Stimulated activated CD8-positive, alpha-beta memory T cell treated with anti-CD3 and anti-CD28 coated beads, Interleukin-7, amount 100 ng/mL, for 24 hours (primary cell): Measurements from ENCODE around the gene EGLN1.

Experiments
- DNase-seq: peaks from one replicate; pipeline ENCODE4 v3.0.0-alpha.2; 2020; ENCODE audit warnings: low read depth

The EGLN1 gene

DNA sequence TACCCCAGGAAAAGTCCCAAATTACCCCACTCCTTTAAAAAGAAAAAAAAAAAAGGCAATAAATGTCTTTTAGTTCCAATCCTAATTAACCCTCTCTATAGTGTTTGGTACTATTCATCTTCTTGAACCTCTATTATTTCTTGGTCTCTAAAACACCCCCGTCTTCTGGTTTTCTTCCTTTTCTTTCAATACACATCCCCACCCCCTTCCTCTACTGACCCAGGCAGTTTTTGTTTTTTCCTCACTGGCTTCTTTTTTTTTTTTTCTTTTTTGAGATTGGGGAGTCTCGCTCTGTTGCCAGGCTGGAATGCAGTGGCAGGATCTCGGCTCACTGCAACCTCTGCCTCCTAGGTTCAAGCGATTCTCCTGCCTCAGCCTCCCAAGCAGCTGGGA, 26.1 kb downstream of the EGLN1 start:
- no peak for DNase-seq

DNA sequence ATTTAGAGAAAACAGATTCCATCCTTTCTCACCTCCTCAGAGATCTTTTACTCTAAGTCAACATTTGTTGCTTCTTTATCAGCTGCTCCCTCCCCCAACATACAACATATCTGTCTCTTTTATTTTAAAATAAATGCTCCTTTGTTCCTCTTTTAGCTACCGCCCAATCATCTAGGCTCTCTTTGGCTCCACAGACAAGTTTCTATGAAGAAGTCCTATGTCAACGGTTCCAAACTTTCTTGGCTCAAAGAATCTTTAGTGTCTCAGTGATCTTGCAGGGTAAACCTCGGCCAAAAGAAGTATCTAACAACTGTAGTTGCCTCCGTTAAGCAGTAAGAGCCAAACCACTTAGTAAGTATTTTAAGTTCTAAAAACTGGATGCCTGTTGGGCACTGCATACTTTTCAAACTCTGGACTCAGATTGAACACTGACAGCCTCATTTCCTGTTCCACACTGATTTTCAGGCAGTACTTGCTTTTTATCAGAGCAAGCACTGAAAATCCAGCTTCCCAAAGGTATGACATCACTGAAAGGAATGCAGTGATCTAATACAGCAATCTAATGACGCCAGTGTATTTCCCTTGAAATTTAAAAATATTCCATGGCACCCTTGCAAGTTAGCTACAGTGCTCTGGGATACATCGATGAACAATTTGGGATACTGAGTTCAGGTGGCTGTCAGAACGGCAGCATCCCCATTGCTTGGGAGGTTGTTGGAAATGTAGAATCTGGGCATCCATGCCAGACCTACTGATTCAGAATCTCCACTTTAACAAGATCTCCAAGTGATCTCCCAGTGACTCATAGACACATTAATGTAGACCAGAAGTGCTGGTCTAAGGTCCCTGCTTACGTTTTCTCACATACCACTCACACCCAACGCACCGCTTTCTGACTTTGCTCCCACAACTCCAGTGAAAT, 26.8 kb downstream of the EGLN1 start:
- DNase-seq: no peak

DNA sequence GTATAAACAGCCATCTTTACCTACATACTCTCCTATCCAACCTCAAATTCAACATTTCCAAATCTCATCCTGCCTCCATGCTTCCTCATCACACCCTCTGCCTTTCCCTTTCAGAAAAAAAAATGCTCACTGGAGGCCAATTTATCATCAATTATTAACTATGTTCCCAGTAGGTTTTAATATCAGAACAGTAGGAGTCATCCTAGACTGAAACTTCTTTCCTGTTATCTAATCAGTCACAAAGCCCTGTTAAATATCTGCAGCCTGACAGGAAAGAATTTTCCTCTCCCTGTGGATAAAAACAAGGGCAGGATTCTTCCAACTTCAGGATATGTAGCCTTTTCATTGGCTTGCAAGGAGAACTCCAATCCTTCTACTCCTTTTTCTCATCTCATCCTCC, 28.4 kb downstream of the EGLN1 start:
- DNase-seq: no peak

DNA sequence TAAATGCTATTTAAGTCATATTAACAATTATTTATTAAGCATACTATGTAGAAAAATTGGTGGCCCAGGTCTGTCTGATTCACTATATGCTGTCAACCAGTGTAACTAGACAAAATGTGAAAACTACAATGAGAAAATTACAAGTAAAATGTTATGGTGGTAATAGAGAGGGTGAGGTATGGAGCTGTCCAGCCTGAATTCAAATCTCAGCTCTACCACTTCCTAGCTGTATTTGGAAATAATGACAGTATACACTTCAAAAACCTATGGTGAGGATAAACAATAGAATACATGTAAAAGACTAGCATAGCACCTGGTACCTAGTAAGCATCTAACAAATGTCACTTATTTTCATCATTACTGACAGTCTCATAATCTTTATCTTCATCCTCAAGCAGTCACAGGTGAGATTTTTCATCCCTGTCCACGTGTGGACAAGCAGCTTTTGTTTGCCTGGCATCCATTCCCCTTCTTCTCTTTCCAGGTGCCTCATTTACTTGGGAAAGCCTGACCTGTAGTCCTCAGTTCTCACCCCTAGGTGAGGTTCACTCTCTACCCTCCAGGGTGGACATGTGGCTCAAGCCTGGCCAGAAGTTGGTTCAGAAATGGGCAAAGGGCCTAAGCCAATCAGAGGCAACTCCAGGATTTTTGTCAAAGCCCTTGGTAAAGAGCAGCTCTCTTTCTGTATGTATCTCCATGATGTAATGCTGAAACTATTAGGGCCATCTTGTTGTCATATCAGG, 29.5 kb downstream of the EGLN1 start:
- DNase-seq: no peak

DNA sequence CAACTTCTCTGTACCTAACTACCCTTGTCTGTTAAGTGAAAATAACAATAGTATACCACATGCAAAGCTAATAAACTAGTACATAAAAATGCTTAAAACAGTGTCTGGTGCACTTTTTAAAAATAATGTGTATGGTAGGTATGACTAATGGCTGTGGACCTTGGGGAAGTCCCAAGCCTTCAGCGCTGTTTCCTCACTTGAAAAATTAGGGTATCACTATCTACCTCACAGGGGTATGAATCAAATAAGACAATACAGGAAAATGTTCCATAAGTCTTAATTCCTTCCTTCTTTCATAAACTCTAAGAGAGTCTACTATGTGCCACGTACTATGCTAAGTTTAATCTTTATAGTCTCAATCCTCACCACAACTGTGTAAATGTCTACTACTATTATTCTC, 32.0 kb downstream of the EGLN1 start:
- no peak for DNase-seq

DNA sequence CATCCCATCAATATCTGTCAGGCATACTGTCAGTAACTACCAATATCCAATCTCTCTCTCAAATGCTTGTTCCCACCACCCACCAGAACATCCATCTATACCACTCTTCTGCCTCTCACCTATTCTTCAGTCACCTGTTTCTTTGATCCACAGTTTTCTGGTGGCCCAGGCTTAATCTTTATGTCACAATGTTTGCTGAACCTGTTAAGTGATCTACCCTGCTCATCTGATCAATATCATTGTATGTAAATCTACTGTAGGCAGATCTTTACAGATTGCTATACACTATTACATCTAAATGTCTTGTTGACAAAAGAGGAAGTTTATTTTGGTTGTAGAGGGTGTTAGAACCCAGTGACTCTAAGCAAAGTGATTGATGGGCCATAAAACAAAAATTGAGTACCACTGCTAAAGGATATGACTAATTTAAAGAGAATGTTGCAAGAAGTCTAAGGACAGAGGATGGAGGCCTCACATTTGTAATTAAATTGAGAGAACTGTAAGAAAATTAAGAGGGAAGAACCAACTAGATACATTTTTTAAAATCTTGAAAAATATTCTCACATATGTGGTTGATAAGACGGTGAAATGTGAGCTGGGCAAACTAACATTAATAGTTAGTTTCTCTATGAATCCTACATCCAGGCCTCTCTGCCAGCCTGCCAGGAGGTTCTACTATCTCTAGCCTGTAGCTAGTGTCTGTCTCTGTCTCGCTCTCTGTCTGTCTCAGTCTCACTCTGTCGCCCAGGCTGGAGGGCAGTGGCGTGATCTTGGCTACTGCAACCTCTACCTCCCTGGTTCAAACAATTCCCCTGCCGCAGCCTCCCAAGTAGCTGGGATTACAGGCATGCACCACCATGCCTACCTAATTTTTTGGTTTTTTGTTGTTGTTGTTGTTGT, 34.1 kb downstream of the EGLN1 start:
- no peak for DNase-seq

DNA sequence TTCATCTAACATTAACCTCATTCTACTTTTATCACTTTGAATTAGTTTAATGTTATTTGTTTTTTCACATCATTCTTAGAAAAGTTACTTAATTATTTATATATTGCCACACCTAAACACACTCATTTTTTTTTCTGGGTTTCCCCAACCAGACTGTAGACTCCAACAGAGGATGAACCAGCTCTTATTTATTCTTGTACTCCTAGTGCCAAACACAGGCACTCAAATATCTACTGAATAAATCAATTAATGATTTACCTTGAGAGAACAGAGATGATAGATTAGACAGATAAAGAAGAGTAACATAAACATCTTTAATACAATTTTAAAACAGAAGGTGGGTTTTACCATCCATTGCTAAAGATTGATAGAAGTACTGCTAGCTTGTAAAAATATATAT, 35.6 kb downstream of the EGLN1 start:
- no peak for DNase-seq

DNA sequence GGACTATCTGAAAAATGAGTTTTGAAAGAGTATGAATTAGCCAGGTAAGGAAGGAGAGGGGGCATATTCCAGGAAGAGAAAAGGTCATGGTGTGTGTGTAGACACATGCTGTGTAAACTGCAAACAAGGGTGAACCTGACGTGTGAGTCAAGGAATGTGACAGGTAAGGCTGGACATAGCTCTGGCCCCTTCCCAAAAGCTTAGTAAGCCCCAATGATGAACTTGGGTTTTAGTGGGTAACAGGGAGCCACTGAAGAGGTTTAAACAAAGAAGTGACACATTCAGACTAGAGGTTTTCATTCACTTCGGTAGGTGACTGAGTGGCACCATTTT, 36.7 kb downstream of the EGLN1 start:
- DNase-seq: no peak

DNA sequence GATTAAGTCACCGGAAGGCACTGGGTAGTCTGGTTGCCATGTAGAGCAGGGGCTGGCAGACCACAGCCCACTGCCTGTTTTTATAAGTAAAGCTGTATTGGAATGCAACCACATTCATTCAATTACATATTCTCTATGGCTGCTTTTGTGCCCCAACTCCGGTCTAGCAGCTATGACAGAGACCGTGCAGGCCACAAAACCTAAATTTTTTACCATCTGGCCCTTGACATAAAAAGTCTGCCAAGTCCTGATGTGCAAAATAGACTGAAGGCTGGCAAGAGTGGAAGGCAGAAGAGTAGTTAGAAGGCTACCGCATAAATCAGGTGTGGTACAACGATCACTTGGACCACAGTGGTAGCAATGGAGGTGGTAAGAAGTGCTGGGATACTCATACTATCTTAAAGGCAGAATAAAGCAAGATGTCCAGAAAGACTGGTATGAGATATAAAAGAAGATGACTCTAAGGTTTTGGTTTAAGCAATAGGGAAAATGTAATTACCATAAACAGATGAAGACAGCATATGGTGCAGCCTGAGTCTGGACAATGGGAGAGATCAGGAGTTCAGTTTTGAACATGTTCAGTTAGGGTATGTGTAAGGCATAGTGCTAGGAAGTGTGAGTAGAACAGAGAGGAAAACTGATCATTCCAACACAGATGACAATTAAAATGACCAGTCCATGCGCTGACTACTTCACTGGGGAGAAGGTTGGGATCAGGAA, 37.2 kb downstream of the EGLN1 start:
- DNase-seq: no peak

DNA sequence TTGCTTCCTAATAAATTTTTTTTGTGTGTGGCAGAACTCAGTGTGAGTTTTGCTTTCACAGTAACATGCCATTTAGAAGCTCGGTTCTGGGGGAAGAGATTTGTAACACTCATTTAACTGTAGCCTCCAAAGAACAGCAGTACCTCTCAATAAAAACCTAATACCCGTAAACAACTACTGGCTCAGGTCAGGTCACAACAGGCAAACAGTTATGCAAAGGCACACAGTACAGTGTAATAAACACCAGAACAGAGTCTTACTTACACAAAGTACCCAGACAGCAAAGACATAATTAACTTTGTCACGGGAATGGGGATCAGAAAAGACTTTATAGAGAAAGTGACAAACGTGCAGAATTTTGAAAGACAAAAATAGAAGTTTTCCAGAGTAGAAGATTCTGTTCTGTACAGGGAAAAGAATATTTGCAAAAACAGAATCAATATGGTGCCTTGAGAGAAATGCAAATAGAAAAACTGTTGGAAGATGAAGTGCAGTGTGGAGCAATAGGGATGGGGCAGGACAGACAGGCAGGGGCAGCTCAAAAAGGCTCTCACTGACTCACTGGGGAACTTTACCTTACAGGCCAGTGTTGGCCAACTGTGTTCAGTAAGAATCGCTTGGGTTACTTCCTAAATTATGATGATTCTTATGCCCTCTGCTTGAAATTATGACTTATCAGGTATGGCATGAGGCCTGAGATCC, 38.8 kb downstream of the EGLN1 start:
- no peak for DNase-seq

DNA sequence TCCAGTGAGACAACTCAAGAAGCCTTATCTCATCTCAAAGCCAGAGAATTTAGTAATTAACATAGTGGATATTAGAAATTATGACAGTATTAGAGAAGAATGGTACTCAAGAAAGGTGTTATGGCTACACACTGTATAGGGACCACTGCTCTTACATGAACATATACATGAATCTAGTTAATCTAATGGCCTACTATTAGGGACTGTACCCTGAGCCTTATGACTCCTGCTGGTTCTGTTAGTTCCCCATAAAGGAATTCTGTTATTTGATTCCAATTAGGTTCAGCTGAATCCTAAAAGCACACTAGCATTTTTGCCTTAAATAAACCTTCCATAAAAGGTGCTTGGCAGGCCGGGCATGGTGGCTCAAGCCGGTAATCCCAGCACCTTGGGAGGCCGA, 39.7 kb downstream of the EGLN1 start:
- no peak for DNase-seq

DNA sequence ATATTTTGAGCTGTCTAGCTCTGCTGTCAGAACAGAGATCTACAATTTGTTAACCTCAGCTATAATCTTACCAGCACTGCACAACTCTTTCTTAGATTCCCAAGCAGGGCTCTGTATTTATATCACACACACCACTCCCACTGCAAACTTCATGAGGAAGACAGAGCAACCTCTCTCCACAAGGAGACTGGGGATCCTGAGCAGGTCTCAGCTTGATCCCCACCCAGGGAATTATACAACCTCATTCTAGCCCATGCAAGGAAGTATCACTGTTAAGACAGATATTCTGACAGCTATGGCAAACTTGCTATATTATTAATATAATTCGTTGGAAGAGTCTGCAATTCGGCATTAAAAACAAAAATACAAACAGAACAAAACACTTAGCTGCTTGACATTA, 40.4 kb downstream of the EGLN1 start:
- no peak for DNase-seq

DNA sequence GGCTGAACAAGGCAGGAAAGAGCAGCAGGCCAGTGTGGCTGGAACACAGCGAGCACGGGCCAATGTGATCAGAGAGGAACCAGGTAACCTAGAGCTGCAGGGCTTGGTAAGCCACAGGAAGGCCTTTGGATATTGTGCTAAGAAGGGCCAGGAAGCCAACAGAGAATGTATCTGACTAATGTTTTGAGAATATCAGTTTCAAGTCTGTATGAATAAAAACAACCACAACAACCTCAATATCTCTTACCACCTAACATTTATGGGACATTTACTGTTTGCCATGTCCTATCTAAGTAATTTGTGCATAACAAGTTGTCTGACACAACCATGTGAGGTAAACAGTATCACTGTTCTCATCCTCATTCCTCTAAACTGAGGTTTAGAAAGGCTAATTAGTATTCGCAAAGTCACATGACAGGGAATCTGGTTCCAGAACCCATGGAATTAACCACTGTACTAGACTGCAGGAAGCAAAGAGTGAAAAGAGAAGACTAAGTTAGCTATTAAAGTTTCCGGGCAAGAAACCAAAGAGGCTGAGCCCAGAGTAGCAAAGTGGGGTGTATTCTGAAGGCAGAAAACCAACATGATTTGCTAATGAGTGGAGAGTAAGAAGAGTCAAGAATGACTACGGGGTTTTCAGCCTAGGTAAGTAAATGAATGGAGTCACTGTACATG, 45.1 kb downstream of the EGLN1 start:
- DNase-seq: no peak

DNA sequence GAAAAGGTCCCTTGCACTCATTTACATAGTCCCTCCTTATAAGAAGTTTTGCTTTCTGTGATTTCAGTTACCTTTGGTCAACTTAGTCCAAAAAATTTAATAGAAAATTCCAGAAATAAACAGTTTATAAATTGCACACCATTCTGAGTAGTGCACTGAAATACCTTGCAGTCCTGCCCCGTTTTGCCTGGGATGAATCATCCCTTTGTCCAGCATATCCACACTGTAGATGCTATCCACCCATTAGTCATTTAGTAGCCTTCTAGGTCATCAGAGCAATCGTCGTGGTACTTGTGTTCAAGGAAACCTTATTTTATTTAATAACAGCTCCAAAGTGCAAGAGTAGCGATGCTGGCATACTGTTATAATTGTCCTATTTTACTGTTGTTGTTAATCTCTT, 46.0 kb downstream of the EGLN1 start:
- no peak for DNase-seq

DNA sequence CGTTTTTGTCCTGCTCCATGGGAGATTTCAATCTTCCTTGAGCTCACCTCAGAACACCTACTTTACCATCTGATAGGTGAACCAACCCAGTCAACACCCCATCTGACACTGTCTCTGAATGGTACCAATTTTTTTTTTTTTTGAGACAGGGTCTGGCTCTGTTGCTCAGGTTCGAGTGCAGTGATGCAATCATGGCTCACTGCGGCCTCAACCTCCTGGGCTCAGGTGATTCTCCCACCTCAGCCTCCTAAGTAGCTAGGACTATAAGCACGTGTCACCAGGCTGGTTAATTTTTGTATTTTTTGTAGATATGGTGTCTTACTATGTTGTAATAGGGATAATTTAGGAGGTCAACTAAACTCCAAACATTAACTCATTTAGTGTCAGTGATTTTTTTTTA, 47.7 kb downstream of the EGLN1 start:
- DNase-seq: no peak

DNA sequence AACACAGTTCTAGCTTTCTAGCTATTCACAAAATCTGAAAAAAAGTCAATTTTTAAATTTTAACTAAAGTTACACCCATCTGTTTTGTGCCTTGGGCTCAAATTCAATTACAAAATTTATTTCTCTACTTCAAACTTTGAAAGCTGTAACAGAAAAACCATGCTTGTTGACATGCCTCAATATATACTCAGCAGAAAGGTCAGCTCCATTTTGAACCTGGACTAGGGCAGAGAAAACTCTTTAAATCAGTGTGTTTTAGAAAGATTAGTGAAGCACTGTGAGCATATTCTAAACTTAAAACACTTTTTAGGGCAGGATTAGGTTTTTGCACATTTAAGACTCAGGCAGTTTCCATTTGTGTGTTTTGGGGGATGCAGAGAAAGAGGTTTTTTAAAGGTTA, 49.6 kb downstream of the EGLN1 start:
- no peak for DNase-seq

DNA sequence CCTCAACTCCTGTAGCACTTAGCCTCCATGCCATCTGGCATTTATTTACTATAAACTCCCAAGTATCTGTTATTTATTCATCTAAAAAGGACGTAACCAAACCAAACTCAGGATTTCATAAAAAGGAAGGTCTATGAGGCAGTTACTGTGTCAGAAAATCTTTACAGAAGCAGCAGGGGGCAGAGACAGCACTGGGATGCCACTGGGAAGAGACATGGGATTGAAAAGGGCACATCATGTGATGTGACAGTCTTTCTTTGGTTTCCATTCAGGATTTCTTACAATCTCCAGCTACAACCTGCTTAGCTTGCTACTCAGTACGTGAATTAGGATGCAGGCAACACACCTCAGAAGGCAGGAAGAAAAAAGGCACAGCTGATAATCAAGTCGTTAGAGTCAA, 52.8 kb downstream of the EGLN1 start:
- DNase-seq: no peak

DNA sequence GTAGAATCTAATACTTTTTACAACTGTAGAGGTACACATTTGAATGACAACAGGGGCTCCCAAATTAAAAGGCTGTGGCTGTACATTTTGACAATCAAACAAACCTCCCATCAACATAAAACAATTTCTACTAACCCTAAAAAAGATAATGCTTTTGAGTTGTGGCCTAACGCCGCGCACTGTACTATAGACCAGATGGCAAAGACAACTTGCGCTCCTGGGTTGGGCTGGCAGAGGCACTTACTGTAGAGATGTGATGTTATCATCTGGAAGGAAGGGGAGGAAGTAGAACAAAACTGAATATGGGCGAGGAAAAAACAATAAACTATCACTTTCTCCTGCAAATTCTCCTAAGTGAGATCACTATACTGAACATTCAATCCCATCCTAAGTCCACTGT, 57.9 kb downstream of the EGLN1 start:
- no peak for DNase-seq

DNA sequence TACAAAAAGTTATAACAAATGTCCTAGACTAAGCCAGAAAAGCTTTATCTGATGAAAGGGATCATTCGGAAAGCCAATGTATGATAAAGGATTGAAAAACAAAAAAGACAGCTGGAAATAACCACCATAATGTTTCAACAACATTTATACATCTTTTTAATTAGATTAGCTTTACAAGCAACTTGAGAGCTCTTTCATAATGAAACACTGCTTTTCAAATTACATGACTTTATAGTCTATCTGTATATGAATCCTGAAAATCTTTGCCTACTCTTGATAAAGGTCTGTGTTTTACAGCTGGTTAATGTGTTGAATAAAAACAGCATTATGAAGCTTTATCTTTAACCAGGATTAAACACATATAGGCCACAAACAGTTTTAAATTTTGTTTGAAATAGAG, 58.5 kb downstream of the EGLN1 start:
- DNase-seq: no peak

DNA sequence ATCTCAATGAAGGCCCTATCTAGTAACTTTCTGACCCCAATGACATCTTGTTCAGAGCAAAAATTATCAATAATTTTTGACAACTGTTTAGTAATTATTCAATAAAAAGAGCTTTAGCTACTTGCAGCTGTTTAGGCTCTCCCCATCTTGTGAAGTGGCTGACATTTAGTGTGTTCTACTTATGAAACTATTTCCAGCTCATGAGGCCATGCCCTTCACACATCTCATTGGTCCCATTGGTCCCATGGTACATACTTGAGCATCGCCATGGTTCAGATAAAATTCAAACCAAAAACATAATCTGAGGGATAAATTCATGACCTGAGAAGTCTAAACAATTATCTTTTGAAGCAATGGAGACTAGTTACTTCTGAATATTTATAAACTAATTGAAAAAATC, 59.8 kb downstream of the EGLN1 start:
- DNase-seq: no peak

DNA sequence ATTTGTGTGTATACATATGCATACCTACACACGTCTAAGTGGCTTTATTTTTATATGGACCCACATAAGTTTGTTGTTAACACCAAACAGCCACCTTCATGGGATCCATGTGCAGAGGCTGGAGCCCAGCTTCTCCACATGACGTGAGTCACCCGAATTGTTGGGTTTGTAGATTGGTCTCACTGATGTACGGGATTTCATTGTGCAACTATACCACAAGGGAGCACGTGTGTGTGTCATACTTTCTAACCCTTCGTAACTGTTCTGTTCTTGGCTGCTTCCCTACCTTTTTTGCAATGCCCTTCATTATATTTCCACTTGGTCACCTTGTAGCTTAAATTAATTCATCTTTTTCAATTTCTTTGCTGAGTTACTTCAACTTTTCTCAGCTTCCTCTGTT, 63.0 kb downstream of the EGLN1 start:
- DNase-seq: no peak
